ENCODE measurements around the gene CASP4.
A peak's percentile ranks its signal among the peaks of the same experiment; 100 is the strongest.

CASP4 gene

GRCh38 chr11:104957280-104957679, 11.1 kb downstream of the CASP4 start:
- TF ChIP-seq, protein P1, sequence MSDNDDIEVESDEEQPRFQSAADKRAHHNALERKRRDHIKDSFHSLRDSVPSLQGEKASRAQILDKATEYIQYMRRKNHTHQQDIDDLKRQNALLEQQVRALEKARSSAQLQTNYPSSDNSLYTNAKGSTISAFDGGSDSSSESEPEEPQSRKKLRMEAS (IDR thresholded peaks at IDR 0.05) = no peak
- no peak for TF ChIP-seq CREB1 (IDR thresholded peaks at IDR 0.05; ENCODE audit: low read depth)
- TF ChIP-seq, protein P2, sequence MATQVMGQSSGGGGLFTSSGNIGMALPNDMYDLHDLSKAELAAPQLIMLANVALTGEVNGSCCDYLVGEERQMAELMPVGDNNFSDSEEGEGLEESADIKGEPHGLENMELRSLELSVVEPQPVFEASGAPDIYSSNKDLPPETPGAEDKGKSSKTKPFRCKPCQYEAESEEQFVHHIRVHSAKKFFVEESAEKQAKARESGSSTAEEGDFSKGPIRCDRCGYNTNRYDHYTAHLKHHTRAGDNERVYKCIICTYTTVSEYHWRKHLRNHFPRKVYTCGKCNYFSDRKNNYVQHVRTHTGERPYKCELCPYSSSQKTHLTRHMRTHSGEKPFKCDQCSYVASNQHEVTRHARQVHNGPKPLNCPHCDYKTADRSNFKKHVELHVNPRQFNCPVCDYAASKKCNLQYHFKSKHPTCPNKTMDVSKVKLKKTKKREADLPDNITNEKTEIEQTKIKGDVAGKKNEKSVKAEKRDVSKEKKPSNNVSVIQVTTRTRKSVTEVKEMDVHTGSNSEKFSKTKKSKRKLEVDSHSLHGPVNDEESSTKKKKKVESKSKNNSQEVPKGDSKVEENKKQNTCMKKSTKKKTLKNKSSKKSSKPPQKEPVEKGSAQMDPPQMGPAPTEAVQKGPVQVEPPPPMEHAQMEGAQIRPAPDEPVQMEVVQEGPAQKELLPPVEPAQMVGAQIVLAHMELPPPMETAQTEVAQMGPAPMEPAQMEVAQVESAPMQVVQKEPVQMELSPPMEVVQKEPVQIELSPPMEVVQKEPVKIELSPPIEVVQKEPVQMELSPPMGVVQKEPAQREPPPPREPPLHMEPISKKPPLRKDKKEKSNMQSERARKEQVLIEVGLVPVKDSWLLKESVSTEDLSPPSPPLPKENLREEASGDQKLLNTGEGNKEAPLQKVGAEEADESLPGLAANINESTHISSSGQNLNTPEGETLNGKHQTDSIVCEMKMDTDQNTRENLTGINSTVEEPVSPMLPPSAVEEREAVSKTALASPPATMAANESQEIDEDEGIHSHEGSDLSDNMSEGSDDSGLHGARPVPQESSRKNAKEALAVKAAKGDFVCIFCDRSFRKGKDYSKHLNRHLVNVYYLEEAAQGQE (IDR thresholded peaks at IDR 0.05; ENCODE audit: low read depth) = no peak
- no peak for TF ChIP-seq USF1 (IDR thresholded peaks at IDR 0.05)
- TF ChIP-seq CEBPB (IDR thresholded peaks at IDR 0.05) = no peak
- TF ChIP-seq RAD21 (IDR thresholded peaks at IDR 0.05; ENCODE audit: low read depth) = no peak
- TF ChIP-seq YY1 (IDR thresholded peaks at IDR 0.05; ENCODE audit: low read depth) = no peak
- TF ChIP-seq TEAD4 (IDR thresholded peaks at IDR 0.05) = no peak
- TF ChIP-seq FOXM1 (IDR thresholded peaks at IDR 0.05; ENCODE audit: borderline replicate concordance, low read depth) = no peak
- no peak for TF ChIP-seq EP300 (IDR thresholded peaks at IDR 0.05; ENCODE audit: borderline replicate concordance)
- TF ChIP-seq EGR1 (IDR thresholded peaks at IDR 0.05) = no peak
- no peak for TF ChIP-seq TCF12 (IDR thresholded peaks at IDR 0.05; ENCODE audit: low read depth)
- TF ChIP-seq ZBTB7A (IDR thresholded peaks at IDR 0.05; ENCODE audit: low read depth) = no peak
- TF ChIP-seq TAF1 (IDR thresholded peaks at IDR 0.05; ENCODE audit: low read depth) = no peak

DNA sequence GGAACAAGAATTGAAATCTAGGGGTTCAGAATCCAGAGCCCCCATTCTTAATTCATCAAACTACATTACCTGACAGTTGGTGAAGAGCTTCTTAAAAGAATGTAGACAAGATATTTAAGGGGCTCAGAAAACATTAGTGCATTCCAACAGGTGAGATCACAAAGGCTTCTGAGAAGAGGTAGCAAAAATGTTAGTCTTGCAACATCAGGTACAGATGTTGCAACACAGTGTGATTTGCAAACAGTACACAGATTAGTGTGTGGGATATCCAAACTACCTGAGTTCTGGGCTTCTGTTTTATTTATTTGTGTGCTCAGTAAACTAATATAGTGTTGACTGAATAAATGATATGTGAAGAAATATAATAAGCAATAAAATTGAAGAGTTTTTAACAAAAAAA, 11.8 kb downstream of the CASP4 start:
- TF ChIP-seq CEBPB (IDR thresholded peaks at IDR 0.05) = peak; percentile 97
- TF ChIP-seq, protein P1 (IDR thresholded peaks at IDR 0.05) = no peak

DNA sequence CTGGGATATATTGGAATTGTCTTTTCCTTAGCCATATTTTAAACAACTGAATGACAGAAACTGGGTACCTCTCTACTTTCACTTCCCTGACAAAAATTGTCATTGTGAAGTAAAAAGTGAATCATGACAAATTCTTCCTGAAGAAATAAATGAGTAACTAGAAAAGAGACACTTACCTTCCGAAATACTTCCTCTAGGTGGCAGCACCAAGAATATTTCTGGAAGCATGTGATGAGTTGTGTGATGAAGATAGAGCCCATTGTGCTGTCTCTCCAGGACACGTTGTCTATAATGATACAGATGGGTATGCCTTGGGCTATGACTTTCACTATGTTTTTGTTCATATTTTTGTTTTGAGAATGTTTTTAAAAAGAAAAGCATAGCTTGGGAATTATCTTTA, 21.5 kb downstream of the CASP4 start:
- TF ChIP-seq RAD21 (IDR thresholded peaks at IDR 0.05; ENCODE audit: low read depth) = no peak
- no peak for TF ChIP-seq CREB1 (IDR thresholded peaks at IDR 0.05; ENCODE audit: low read depth)

GRCh38 chr11:104944076-104944475, 24.3 kb downstream of the CASP4 start:
- TF ChIP-seq, protein P1 (IDR thresholded peaks at IDR 0.05) = no peak

DNA sequence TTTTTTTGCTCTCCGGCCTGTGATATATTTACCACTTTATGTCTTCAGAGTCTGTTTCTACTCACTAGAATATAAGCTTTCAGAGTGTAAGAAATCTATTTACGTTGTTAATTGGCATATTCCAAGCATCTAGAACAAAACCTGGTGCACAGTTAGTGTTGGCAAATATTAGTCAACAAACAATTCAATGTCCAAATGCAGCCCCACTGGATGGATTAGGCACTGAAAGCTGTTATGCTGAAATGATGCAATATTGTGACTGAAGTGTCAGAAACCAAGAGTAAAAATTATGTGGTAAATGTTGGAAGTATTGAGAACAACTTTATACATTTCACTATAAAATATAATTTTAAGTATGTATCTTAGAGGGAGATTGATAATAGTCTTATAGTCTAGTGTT, 24.8 kb downstream of the CASP4 start:
- TF ChIP-seq TEAD4 (IDR thresholded peaks at IDR 0.05) = no peak
- no peak for TF ChIP-seq YY1 (IDR thresholded peaks at IDR 0.05; ENCODE audit: low read depth)

DNA sequence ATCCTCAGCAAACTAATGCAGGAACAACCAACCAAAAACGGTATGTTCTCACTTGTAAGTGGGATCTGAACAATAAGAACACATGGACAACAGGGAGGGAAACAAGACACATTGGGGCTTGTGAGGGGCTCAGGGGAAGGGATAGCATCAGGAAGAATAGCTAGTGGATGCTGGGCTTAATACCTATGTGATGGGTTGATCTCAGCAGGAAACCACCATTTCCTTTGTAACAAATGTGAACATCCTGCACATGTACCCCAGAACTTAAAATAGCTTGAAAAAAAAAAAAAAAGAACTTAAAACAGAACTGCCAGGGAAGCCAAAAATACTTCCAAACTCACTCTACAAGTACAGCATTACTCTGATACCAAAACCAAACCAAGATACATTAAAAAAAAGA, 33.8 kb downstream of the CASP4 start:
- TF ChIP-seq, protein P2 (IDR thresholded peaks at IDR 0.05; ENCODE audit: low read depth) = no peak
- TF ChIP-seq ZBTB7A (IDR thresholded peaks at IDR 0.05; ENCODE audit: low read depth) = no peak
- TF ChIP-seq YY1 (IDR thresholded peaks at IDR 0.05; ENCODE audit: low read depth) = no peak
- TF ChIP-seq FOXM1 (IDR thresholded peaks at IDR 0.05; ENCODE audit: borderline replicate concordance, low read depth) = no peak
- TF ChIP-seq EP300 (IDR thresholded peaks at IDR 0.05; ENCODE audit: borderline replicate concordance) = no peak
- TF ChIP-seq USF1 (IDR thresholded peaks at IDR 0.05) = no peak
- TF ChIP-seq RAD21 (IDR thresholded peaks at IDR 0.05; ENCODE audit: low read depth) = no peak

- TF ChIP-seq, protein P1 (IDR thresholded peaks at IDR 0.05) = no peak
- TF ChIP-seq TEAD4 (IDR thresholded peaks at IDR 0.05) (no peak), USF1 (IDR thresholded peaks at IDR 0.05) (no peak), YY1 (IDR thresholded peaks at IDR 0.05; ENCODE audit: low read depth) (no peak), TCF12 (IDR thresholded peaks at IDR 0.05; ENCODE audit: low read depth) (no peak)
Measured at GRCh38 chr11:104928811-104929210, 39.6 kb downstream of the CASP4 start.

Data from Ishikawa (cell line).